ENCODE results near the gene PAIP2. TPM values are rescaled to one million over a fixed set of nuclear protein-coding genes. Genes with fewer than 3 reads are reported as not detected.

The PAIP2 gene
- total and polyA plus RNA-seq, 2 experiments from 2014 or later = 65.3 to 77.5 TPM

GRCh38 chr5:139394654-139395566 lies 53.3 kb downstream of the PAIP2 start, which contains the start of gene PROB1:
TSS of gene PROB1 (minus strand) at chr5:139395104. CDS start at chr5:139395081, 23 bp downstream.
- no peak within 1 kb of the TSS for H3K27ac ChIP-seq
- peaks cover 26% of the 10 kb centered on the region for H3K27me3 ChIP-seq
- H3K9me3 ChIP-seq (ENCODE audit: low read depth) = no peaks in the 10 kb centered on the region
- TF ChIP-seq, protein P1, sequence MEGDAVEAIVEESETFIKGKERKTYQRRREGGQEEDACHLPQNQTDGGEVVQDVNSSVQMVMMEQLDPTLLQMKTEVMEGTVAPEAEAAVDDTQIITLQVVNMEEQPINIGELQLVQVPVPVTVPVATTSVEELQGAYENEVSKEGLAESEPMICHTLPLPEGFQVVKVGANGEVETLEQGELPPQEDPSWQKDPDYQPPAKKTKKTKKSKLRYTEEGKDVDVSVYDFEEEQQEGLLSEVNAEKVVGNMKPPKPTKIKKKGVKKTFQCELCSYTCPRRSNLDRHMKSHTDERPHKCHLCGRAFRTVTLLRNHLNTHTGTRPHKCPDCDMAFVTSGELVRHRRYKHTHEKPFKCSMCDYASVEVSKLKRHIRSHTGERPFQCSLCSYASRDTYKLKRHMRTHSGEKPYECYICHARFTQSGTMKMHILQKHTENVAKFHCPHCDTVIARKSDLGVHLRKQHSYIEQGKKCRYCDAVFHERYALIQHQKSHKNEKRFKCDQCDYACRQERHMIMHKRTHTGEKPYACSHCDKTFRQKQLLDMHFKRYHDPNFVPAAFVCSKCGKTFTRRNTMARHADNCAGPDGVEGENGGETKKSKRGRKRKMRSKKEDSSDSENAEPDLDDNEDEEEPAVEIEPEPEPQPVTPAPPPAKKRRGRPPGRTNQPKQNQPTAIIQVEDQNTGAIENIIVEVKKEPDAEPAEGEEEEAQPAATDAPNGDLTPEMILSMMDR (IDR thresholded peaks at IDR 0.05; ENCODE audit: poor library complexity) = no peak
- TF ChIP-seq EZH2phosphoT487 (IDR thresholded peaks at IDR 0.05; ENCODE audit: low read depth, severe bottlenecking, unreplicated experiment) = peak; percentile 62
- TF ChIP-seq EZH2 (IDR thresholded peaks at IDR 0.05; ENCODE audit: borderline replicate concordance) = peak; percentile 28
- peaks cover 8% of the 10 kb centered on the region for H3K4me1 ChIP-seq (ENCODE audit: insufficient read depth)
- H2AFZ ChIP-seq = peak within 1 kb of the TSS; percentile 82
- H4K20me1 ChIP-seq (ENCODE audit: insufficient read depth, poor library complexity, severe bottlenecking) = no peaks in the 10 kb centered on the region
- H3K4me2 ChIP-seq = peak within 1 kb of the TSS; percentile 91
- peak within 1 kb of the TSS; percentile 48 for H3K4me3 ChIP-seq
- no peaks in the 10 kb centered on the region for H3K9me2 ChIP-seq (replicated peaks; ENCODE audit: insufficient read depth)
- 26% methylated on average over 58 of the region's 76 CpGs for WGBS (ENCODE audit: low lambda C conversion rate, missing lambda C conversion rate)
- H3K36me3 ChIP-seq (replicated peaks; ENCODE audit: insufficient read depth, low read depth) = no peaks in the 10 kb centered on the region
- no peak for DNase-seq (ENCODE audit: low spot score)
- no peaks in the 10 kb centered on the region for H3K79me2 ChIP-seq

GRCh38 chr5:139395844-139396640 lies 54.4 kb downstream of the PAIP2 start:
- H4K20me1 ChIP-seq (ENCODE audit: insufficient read depth, poor library complexity, severe bottlenecking) = no peaks in the 10 kb centered on the region
- TF ChIP-seq EZH2 (IDR thresholded peaks at IDR 0.05; ENCODE audit: borderline replicate concordance) (no peak), EZH2phosphoT487 (IDR thresholded peaks at IDR 0.05; ENCODE audit: low read depth, severe bottlenecking, unreplicated experiment) (no peak)
- TF ChIP-seq, protein P1 (IDR thresholded peaks at IDR 0.05; ENCODE audit: poor library complexity) = no peak
- DNase-seq (ENCODE audit: low spot score) = no peak
- H3K27me3 ChIP-seq = peaks cover 26% of the 10 kb centered on the region
- H3K27ac ChIP-seq = no peak overlapping the region
- no peaks in the 10 kb centered on the region for H3K36me3 ChIP-seq (replicated peaks; ENCODE audit: insufficient read depth, low read depth)
- H3K9me3 ChIP-seq (ENCODE audit: low read depth) = no peaks in the 10 kb centered on the region
- H2AFZ ChIP-seq = no peak overlapping the region
- H3K9me2 ChIP-seq (replicated peaks; ENCODE audit: insufficient read depth) = no peaks in the 10 kb centered on the region
- no peak overlapping the region for H3K4me3 ChIP-seq
- no peaks in the 10 kb centered on the region for H3K79me2 ChIP-seq
- H3K4me2 ChIP-seq = no peak overlapping the region
- peaks cover 8% of the 10 kb centered on the region for H3K4me1 ChIP-seq (ENCODE audit: insufficient read depth)
- WGBS (ENCODE audit: low lambda C conversion rate, missing lambda C conversion rate) = 81% methylated on average over 8 of the region's 8 CpGs

GRCh38 chr5:139396691-139397090 lies 55.0 kb downstream of the PAIP2 start:
- no peaks in the 10 kb centered on the region for H3K36me3 ChIP-seq (replicated peaks; ENCODE audit: insufficient read depth, low read depth)
- no peak overlapping the region for H3K4me3 ChIP-seq
- no peak overlapping the region for H2AFZ ChIP-seq
- peaks cover 8% of the 10 kb centered on the region for H3K4me1 ChIP-seq (ENCODE audit: insufficient read depth)
- 90% methylated on average over 8 of the region's 8 CpGs for WGBS (ENCODE audit: low lambda C conversion rate, missing lambda C conversion rate)
- H3K4me2 ChIP-seq = no peak overlapping the region
- no peaks in the 10 kb centered on the region for H3K9me2 ChIP-seq (replicated peaks; ENCODE audit: insufficient read depth)
- H3K79me2 ChIP-seq = no peaks in the 10 kb centered on the region
- H4K20me1 ChIP-seq (ENCODE audit: insufficient read depth, poor library complexity, severe bottlenecking) = no peaks in the 10 kb centered on the region
- H3K27ac ChIP-seq = no peak overlapping the region
- no peak for DNase-seq (ENCODE audit: low spot score)
- TF ChIP-seq, protein P1 (IDR thresholded peaks at IDR 0.05; ENCODE audit: poor library complexity) = no peak
- TF ChIP-seq EZH2 (IDR thresholded peaks at IDR 0.05; ENCODE audit: borderline replicate concordance) = no peak
- no peak for TF ChIP-seq EZH2phosphoT487 (IDR thresholded peaks at IDR 0.05; ENCODE audit: low read depth, severe bottlenecking, unreplicated experiment)
- H3K27me3 ChIP-seq = peaks cover 26% of the 10 kb centered on the region
- no peaks in the 10 kb centered on the region for H3K9me3 ChIP-seq (ENCODE audit: low read depth)
